Smooth muscle cell (in vitro differentiated cells): ENCODE measurements around the gene TSHZ2. TPM values are rescaled to one million over a fixed set of nuclear protein-coding genes. Genes with fewer than 3 reads are reported as not detected.
A peak's percentile ranks its signal among the peaks of the same experiment; 100 is the strongest.

ENCODE experiments used
- DNase-seq: peaks from one replicate; lab custom pipeline; 2025; ENCODE audit not compliant: unreplicated experiment; lab: John Stamatoyannopoulos, UW
- H2AFZ ChIP-seq: fragments of 200-600 bp; sonication (generic); 2 replicates; pipeline ENCODE4 v1.6.0; 2016; ENCODE audit warnings: antibody characterized with exemption, low read depth, mild to moderate bottlenecking
- H3F3A ChIP-seq: fragments of 200-600 bp; sonication (generic); 2 replicates; pipeline ENCODE4 v1.6.0; 2017; ENCODE audit warnings: antibody characterized with exemption, low read depth
- H3K27ac ChIP-seq: fragments of 200-600 bp; sonication (generic); 2 replicates; pipeline ENCODE4 v1.5.1; 2016; ENCODE audit warnings: low read depth, mild to moderate bottlenecking
- H3K27me3 ChIP-seq: fragments of 200-600 bp; sonication (generic); 2 replicates; pipeline ENCODE4 v1.6.1; 2016; ENCODE audit warnings: low read depth, mild to moderate bottlenecking
- H3K36me3 ChIP-seq: fragments of 200-600 bp; sonication (generic); 2 replicates; pipeline ENCODE4 v1.5.1; 2016; ENCODE audit warnings: low read depth
- H3K4me1 ChIP-seq: fragments of 200-600 bp; sonication (generic); 2 replicates; pipeline ENCODE4 v1.5.1; 2016; ENCODE audit warnings: low read depth
- H3K4me2 ChIP-seq: fragments of 200-600 bp; sonication (generic); 2 replicates; pipeline ENCODE4 v1.6.0; 2016; ENCODE audit warnings: mild to moderate bottlenecking
- H3K4me3 ChIP-seq: fragments of 200-600 bp; sonication (generic); 2 replicates; pipeline ENCODE4 v1.5.1; 2016; ENCODE audit warnings: mild to moderate bottlenecking
- H3K79me2 ChIP-seq: fragments of 200-600 bp; sonication (generic); 2 replicates; pipeline ENCODE4 v1.6.0; 2016; ENCODE audit warnings: low read depth, mild to moderate bottlenecking
- H3K9ac ChIP-seq: fragments of 200-600 bp; sonication (generic); 2 replicates; pipeline ENCODE4 v1.6.0; 2016; ENCODE audit warnings: low read depth
- H3K9me3 ChIP-seq: fragments of 200-600 bp; sonication (generic); replicated peaks from 2 replicates; pipeline ENCODE4 v1.5.1; 2016; ENCODE audit warnings: low read depth
- H4K20me1 ChIP-seq: fragments of 200-600 bp; sonication (generic); 2 replicates; pipeline ENCODE4 v1.6.0; 2016; ENCODE audit warnings: low read depth
- CTCF ChIP-seq: fragments of 200-600 bp; sonication (generic); IDR thresholded peaks from 2 replicates; pipeline ENCODE4 v1.5.1; 2017; ENCODE audit warnings: borderline replicate concordance, mild to moderate bottlenecking, antibody characterized with exemption; ENCODE audit not compliant: insufficient read depth, poor library complexity, severe bottlenecking
- WGBS: methylation state at CpG from one replicate; pipeline ENCODE4 v1.1.7; 2016; ENCODE audit warnings: low lambda C conversion rate; 5-methylcytosine and 5-hydroxymethylcytosine counted together
- polyA plus RNA-seq: library from polyadenylated mRNA; unstranded; fragments of >200 nt; fragmentation: Nextera tagmentation; extraction: Ambion mirVana; gene quantifications from 2 replicates; pipeline ENCODE4 v1.2.1, GENCODE V29; 2016
- total RNA-seq: library from RNA; depleted of rRNA; stranded (reverse); fragments of >200 nt; gene quantifications from 2 replicates; pipeline ENCODE4 v1.2.3, GENCODE V29; 2014

The TSHZ2 gene
- total and polyA plus RNA-seq, 2 experiments from 2014 or later: 4.8 to 6.6 TPM

- Histone ChIP-seq H4K20me1 (no peaks in the 10 kb centered on the region), H3K36me3 (no peaks in the 10 kb centered on the region), H2AFZ (peak overlapping the region; percentile 99), H3K9ac (peak overlapping the region; percentile 82), H3K27ac (peak overlapping the region; percentile 44), H3K4me1 (peaks cover 16% of the 10 kb centered on the region), H3K27me3 (peaks cover 4% of the 10 kb centered on the region), H3K4me3 (peak overlapping the region; percentile 96), H3F3A (no peaks in the 10 kb centered on the region), H3K79me2 (peaks cover 40% of the 10 kb centered on the region), H3K9me3 (no peaks in the 10 kb centered on the region), H3K4me2 (peak overlapping the region; percentile 99)
- no peak for TF ChIP-seq CTCF
- no peak for DNase-seq
- 4% methylated on average over 30 of the region's 39 CpGs for WGBS
These were observed 1.0 kb downstream of the TSHZ2 start for GRCh38 chr20:52972965-52973819.

- no peak for TF ChIP-seq CTCF
- peaks cover 19% of the 10 kb centered on the region for H3K4me1 ChIP-seq
- peak overlapping the region; percentile 99 for H3K4me2 ChIP-seq
- WGBS: 40% methylated on average over 5 of the region's 5 CpGs
- H3K79me2 ChIP-seq: peaks cover 46% of the 10 kb centered on the region
- H3K36me3 ChIP-seq: no peaks in the 10 kb centered on the region
- no peak overlapping the region for H2AFZ ChIP-seq
- peak overlapping the region; percentile 96 for H3K4me3 ChIP-seq
- no peaks in the 10 kb centered on the region for H3K9me3 ChIP-seq
- no peaks in the 10 kb centered on the region for H4K20me1 ChIP-seq
- peak overlapping the region; percentile 44 for H3K27ac ChIP-seq
- H3F3A ChIP-seq: no peaks in the 10 kb centered on the region
- DNase-seq: no peak
- peak overlapping the region; percentile 82 for H3K9ac ChIP-seq
- H3K27me3 ChIP-seq: peaks cover 4% of the 10 kb centered on the region
These were observed 2.0 kb downstream of the TSHZ2 start for GRCh38 chr20:52974179-52974594.

- H3K9me3 ChIP-seq: no peaks in the 10 kb centered on the region
- H2AFZ ChIP-seq: peak overlapping the region; percentile 49
- H3K27ac ChIP-seq: no peak overlapping the region
- peaks cover 4% of the 10 kb centered on the region for H3K27me3 ChIP-seq
- TF ChIP-seq CTCF: no peak
- peak overlapping the region; percentile 96 for H3K4me3 ChIP-seq
- H3K79me2 ChIP-seq: peaks cover 46% of the 10 kb centered on the region
- H4K20me1 ChIP-seq: no peaks in the 10 kb centered on the region
- H3K36me3 ChIP-seq: no peaks in the 10 kb centered on the region
- DNase-seq: no peak
- H3F3A ChIP-seq: no peaks in the 10 kb centered on the region
- H3K9ac ChIP-seq: peak overlapping the region; percentile 82
- 73% methylated on average over 11 of the region's 11 CpGs for WGBS
- H3K4me1 ChIP-seq: peaks cover 19% of the 10 kb centered on the region
- peak overlapping the region; percentile 99 for H3K4me2 ChIP-seq
These were observed 3.0 kb downstream of the TSHZ2 start for GRCh38 chr20:52975029-52975732.
